A549 (cell line): ENCODE results near the gene SPNS2. TPM values are rescaled to one million over a fixed set of nuclear protein-coding genes. Genes with fewer than 3 reads are reported as not detected.

Experiments used
- ATAC-seq, 2 experiments: fragments of 200-7000 bp in 1 of 2; fragments of >200 bp in 1 of 2; cut with Nextera tagmentation in 1 of 2; cut with Tn5 transposase in 1 of 2; 3 replicates each; pipeline versions ENCODE4 v1.8.0 to v1.9.1; 2018 to 2020; ENCODE audit warnings: mild to moderate bottlenecking in 1 of 2, moderate library complexity in 1 of 2
- CTCF ChIA-PET: fragments of 300-600 bp; sonication (Branson Sonifier 250); formaldehyde crosslinking; extraction: SDS; loops from one replicate; lab custom pipeline; 2021; ENCODE audit warnings: antibody characterized with exemption, inconsistent platforms; lab: Yijun Ruan, JAX
- POLR2A ChIA-PET: fragments of 350-600 bp; formaldehyde crosslinking; extraction: SDS; loops from one replicate; lab custom pipeline; 2021; ENCODE audit warnings: antibody characterized with exemption, inconsistent platforms; lab: Yijun Ruan, JAX
- DNase-seq, 2 experiments: peaks; one replicate each; pipeline versions ENCODE4 v3.0.0 to v3.0.0-alpha.2; 2011 to 2016; ENCODE audit warnings: low read depth in 1 of 2, low spot score in 1 of 2
- FAIRE-seq: peaks from 2 replicates; lab custom pipeline; 2011; peaks lifted over from hg19 to GRCh38; lab: Jason Lieb, UNC
- H3K27ac ChIP-seq, 2 experiments: fragments of >200 bp; sonication (Bioruptor Twin); formaldehyde crosslinking; 3 replicates each; pipeline ENCODE4 v1.5.1; 2016 to 2017
- H3K4me1 ChIP-seq: fragments of >200 bp; sonication (Bioruptor Twin); formaldehyde crosslinking; 3 replicates; pipeline ENCODE4 v1.6.1; 2016
- H3K4me2 ChIP-seq: fragments of >200 bp; sonication (Bioruptor Twin); formaldehyde crosslinking; 3 replicates; pipeline ENCODE4 v1.6.1; 2016
- H3K4me3 ChIP-seq: fragments of >200 bp; sonication (Bioruptor Twin); formaldehyde crosslinking; 3 replicates; pipeline ENCODE4 v1.5.1; 2016
- H3K9me3 ChIP-seq: fragments of >200 bp; sonication (Bioruptor Twin); formaldehyde crosslinking; 3 replicates; pipeline ENCODE4 v1.6.1; 2016
- ATOH8 ChIP-seq: fragments of 250-450 bp; sonication (Bioruptor Pico); IDR thresholded peaks from 2 replicates; pipeline ENCODE4 v1.5.0; 2020; ENCODE audit warnings: low read depth, mild to moderate bottlenecking, moderate library complexity
- EHF ChIP-seq: fragments of 250-450 bp; sonication (Bioruptor Pico); IDR thresholded peaks from 2 replicates; pipeline ENCODE4 v1.5.0; 2020; ENCODE audit warnings: mild to moderate bottlenecking
- EHMT2 ChIP-seq: fragments of 200-600 bp; sonication (generic); IDR thresholded peaks from 2 replicates; pipeline ENCODE4 v1.6.1; 2016; ENCODE audit warnings: antibody characterized with exemption, low read depth, mild to moderate bottlenecking, moderate library complexity
- FOSB ChIP-seq: fragments of 250-450 bp; sonication (Bioruptor Pico); IDR thresholded peaks from 2 replicates; pipeline ENCODE4 v1.5.0; 2020; ENCODE audit warnings: mild to moderate bottlenecking, moderate library complexity
- FOSL2 ChIP-seq, 2 experiments: fragments of 450-650 bp in 1 of 2; fragments of >200 bp in 1 of 2; sonication (Bioruptor Twin) in 1 of 2; formaldehyde crosslinking; IDR thresholded peaks; 2 replicates each; pipeline versions ENCODE4 v1.5.0 to v1.6.1; 2016 to 2020; ENCODE audit warnings: mild to moderate bottlenecking in 1 of 2, moderate library complexity in 1 of 2
- GATA3 ChIP-seq: IDR thresholded peaks from 2 replicates; pipeline ENCODE4 v1.6.1; 2012; ENCODE audit warnings: borderline replicate concordance
- HDAC2 ChIP-seq: fragments of 200-600 bp; sonication (generic); IDR thresholded peaks from 2 replicates; pipeline ENCODE4 v1.6.1; 2016
- HMGXB4 ChIP-seq: fragments of 250-450 bp; sonication (Bioruptor Pico); IDR thresholded peaks from 2 replicates; pipeline ENCODE4 v1.5.0; 2021; ENCODE audit warnings: mild to moderate bottlenecking, moderate library complexity, borderline replicate concordance
- HOXA7 ChIP-seq: fragments of 250-450 bp; sonication (Bioruptor Pico); IDR thresholded peaks from 2 replicates; pipeline ENCODE4 v1.5.0; 2020; ENCODE audit warnings: mild to moderate bottlenecking, moderate library complexity
- HOXB5 ChIP-seq: fragments of 250-450 bp; sonication (Bioruptor Pico); IDR thresholded peaks from 2 replicates; pipeline ENCODE4 v1.5.0; 2020; ENCODE audit warnings: mild to moderate bottlenecking, moderate library complexity
- JUNB ChIP-seq: fragments of >200 bp; sonication (Bioruptor Twin); formaldehyde crosslinking; IDR thresholded peaks from 2 replicates; pipeline ENCODE4 v1.6.1; 2016
- MAZ ChIP-seq: fragments of 150-350 bp; IDR thresholded peaks from 2 replicates; pipeline ENCODE4 v1.6.1; 2014; ENCODE audit warnings: antibody characterized with exemption, low read depth, low read length, borderline replicate concordance
- MYC ChIP-seq: IDR thresholded peaks from 2 replicates; pipeline ENCODE4 v1.6.1; 2012; ENCODE audit warnings: mild to moderate bottlenecking, inconsistent platforms, low read length, improper control_type of control experiment, borderline replicate concordance
- NPAS2 ChIP-seq: fragments of 250-450 bp; sonication (Bioruptor Pico); IDR thresholded peaks from 2 replicates; pipeline ENCODE4 v1.8.0; 2022; ENCODE audit warnings: mild to moderate bottlenecking, moderate library complexity, borderline replicate concordance
- POLR2A ChIP-seq: IDR thresholded peaks from 2 replicates; pipeline ENCODE4 v1.6.1; 2012; ENCODE audit warnings: mild to moderate bottlenecking, low read length
- POLR2AphosphoS2 ChIP-seq: conservative IDR thresholded peaks from 2 replicates; pipeline ENCODE4 v1.6.1; 2012; ENCODE audit warnings: low read length, improper control_type of control experiment, inconsistent platforms
- REST ChIP-seq: fragments of 200-600 bp; sonication (generic); IDR thresholded peaks from 2 replicates; pipeline ENCODE4 v1.6.1; 2016; ENCODE audit warnings: antibody characterized with exemption, mild to moderate bottlenecking, moderate library complexity
- TFCP2L1 ChIP-seq: fragments of 250-450 bp; sonication (Bioruptor Pico); IDR thresholded peaks from 2 replicates; pipeline ENCODE4 v1.5.0; 2021; ENCODE audit warnings: mild to moderate bottlenecking
- ZFP36 ChIP-seq: fragments of 450-650 bp; IDR thresholded peaks from 2 replicates; pipeline ENCODE4 v1.6.1; 2014; ENCODE audit warnings: borderline replicate concordance; ENCODE audit not compliant: partially characterized antibody
- ZNF302 ChIP-seq: fragments of 250-450 bp; sonication (Bioruptor Pico); IDR thresholded peaks from 2 replicates; pipeline ENCODE4 v1.9.0; 2021; ENCODE audit warnings: inconsistent platforms, mild to moderate bottlenecking, moderate library complexity
- WGBS: methylation state at CpG from one replicate; pipeline ENCODE4 v1.1.6; 2017; ENCODE audit errors: missing lambda C conversion rate; 5-methylcytosine and 5-hydroxymethylcytosine counted together
- polyA plus RNA-seq, 4 experiments: library from polyadenylated mRNA; depleted of rRNA in 3 of 4; stranded (reverse); fragments of >200 nt; fragmentation: RNase III in 1 of 4; extraction: RNeasy Plus Mini Kit Qiagen cat#74134 plus additional on column Dnase treatment in 1 of 4; gene quantifications; 2 replicates in 3 of 4; 3 replicates in 1 of 4; pipeline ENCODE4 v1.2.3, GENCODE V29; 2011 to 2017
- TF ChIP-seq, protein P1 (sequence below): fragments of 450-650 bp; IDR thresholded peaks from 2 replicates; pipeline ENCODE4 v1.6.1; 2014; ENCODE audit warnings: antibody characterized with exemption

Gene SPNS2
- polyA plus RNA-seq, 2 of the 4 experiments (the other 2 are of a cell fraction), result 0.27 to 0.46 TPM

DNA sequence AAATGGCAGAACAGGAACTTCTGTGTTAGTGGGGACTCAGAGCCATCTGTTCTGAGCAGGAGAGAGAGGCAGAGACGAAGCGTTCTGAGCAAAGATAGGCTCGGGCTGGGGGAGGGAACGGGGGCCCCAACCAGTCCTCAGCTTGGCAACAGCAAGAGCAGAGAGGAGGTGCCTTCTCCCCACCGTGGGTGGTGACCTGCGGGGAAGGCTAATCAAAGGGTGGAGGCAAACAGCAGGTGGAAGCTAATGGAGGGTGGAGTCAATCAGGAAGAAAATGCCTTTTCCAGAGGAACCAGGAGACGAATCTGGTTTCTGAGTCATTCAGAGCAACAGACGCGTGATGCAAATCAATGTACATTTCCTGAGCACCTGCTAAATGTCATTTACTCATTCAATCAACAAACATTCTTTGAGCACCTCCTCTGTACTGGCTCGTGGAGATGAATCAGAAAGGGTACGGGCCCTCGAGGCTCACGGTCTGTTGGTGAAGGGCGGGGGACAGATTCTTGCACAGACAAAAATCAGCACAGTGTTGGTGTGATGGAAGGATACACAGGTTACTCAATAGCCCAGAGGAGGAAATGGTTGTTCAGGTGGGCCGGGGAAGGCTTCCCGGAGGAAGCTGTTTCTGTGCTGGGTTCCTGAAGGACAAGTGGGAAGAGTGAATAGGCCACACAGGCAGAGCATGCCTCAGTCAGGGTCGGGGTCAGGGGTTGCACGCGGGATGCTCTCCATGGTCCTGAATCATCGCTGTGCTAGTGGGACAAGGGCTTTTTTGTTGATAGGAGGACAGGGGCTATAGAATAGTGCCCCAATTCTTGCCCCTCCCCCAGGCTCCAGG lies 5.7 kb upstream of the SPNS2 start:
- Histone ChIP-seq H3K4me3 (no peak overlapping the region), H3K4me1 (peaks cover 32% of the 10 kb centered on the region), H3K27ac (no peak overlapping the region; a peak in 1 of 6 replicates), H3K4me2 (peak overlapping the region; percentile 50), H3K9me3 (no peaks in the 10 kb centered on the region)
- CTCF ChIA-PET, result interaction anchor here (0.6 to 1.5 kb wide), 6 partner anchors 9 to 276 kb away, joined by 3 read pairs; partner anchors contain the start of gene MYBBP1A
- FAIRE-seq (peak; percentile 43), DNase-seq (peak; percentile 51 to 64), ATAC-seq (peak; percentile 28 to 60)
- WGBS, result 22% methylated on average over 20 of the region's 20 CpGs
- POLR2A ChIA-PET, result interaction anchor here (0.6 kb wide), 1 partner anchor 48 kb away, joined by 3 read pairs; no protein-coding TSS in a partner anchor
- 0 out of 2 replicates have a peak, but pooled peaks have one; percentile 40 for TF ChIP-seq ATOH8 (CRISPR knock-in tag)
- TF ChIP-seq, protein P1, sequence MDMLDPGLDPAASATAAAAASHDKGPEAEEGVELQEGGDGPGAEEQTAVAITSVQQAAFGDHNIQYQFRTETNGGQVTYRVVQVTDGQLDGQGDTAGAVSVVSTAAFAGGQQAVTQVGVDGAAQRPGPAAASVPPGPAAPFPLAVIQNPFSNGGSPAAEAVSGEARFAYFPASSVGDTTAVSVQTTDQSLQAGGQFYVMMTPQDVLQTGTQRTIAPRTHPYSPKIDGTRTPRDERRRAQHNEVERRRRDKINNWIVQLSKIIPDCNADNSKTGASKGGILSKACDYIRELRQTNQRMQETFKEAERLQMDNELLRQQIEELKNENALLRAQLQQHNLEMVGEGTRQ, result no peak
- no peak for TF ChIP-seq POLR2A
- TF ChIP-seq GATA3, result no peak
- TF ChIP-seq FOSB, result no peak
- TF ChIP-seq POLR2AphosphoS2, result no peak
- peak; percentile 94 for TF ChIP-seq REST
- TF ChIP-seq EHMT2, result peak; percentile 72
- no peak for TF ChIP-seq MYC
- no peak for TF ChIP-seq TFCP2L1 (CRISPR knock-in tag)
- 0 out of 2 replicates have a peak, but pooled peaks have one; percentile 65 for TF ChIP-seq ZNF302
- TF ChIP-seq EHF (CRISPR knock-in tag), result 0 out of 2 replicates have a peak, but pooled peaks have one; percentile 40
- TF ChIP-seq NPAS2 (CRISPR knock-in tag), result no peak
- peak; percentile 15; the same call in 1 of the 2 replicates for TF ChIP-seq JUNB
- no peak for TF ChIP-seq HDAC2
- TF ChIP-seq HOXB5 (CRISPR knock-in tag), result peak; percentile 50; the same call in 1 of the 2 replicates
- no peak for TF ChIP-seq HOXA7 (CRISPR knock-in tag)

- ChIA-PET CTCF (interaction anchor here (0.5 to 2.2 kb wide), 5 partner anchors 11 to 78 kb away, joined by 3 to 6 read pairs (median 3); no protein-coding TSS in a partner anchor), POLR2A (no interaction called here)
- Histone ChIP-seq H3K4me1 (peaks cover 38% of the 10 kb centered on the region), H3K4me2 (peak overlapping the region; percentile 98), H3K4me3 (no peak overlapping the region), H3K27ac (no peak overlapping the region), H3K9me3 (no peaks in the 10 kb centered on the region)
- WGBS, result 19% methylated on average over 23 of the region's 23 CpGs
- ATAC-seq (peak in 1 of 2 experiments; percentile 12; a peak in 3 of 6 replicates), DNase-seq (peak in 1 of 2 experiments; percentile 40), FAIRE-seq (no peak)
- TF ChIP-seq MAZ, result no peak
- no peak for TF ChIP-seq ZFP36
- no peak for TF ChIP-seq HMGXB4 (CRISPR knock-in tag)
- TF ChIP-seq FOSL2 (IDR thresholded peaks at IDR 0.05), result no peak
- TF ChIP-seq FOSL2 (CRISPR knock-in tag; IDR thresholded peaks at IDR 0.05), result peak; percentile 34; the same call in 1 of the 2 replicates
These were observed 1.4 kb upstream of the SPNS2 start for GRCh38 chr17:4497101-4497824.
